ENCODE data around the gene IFI27L1.
A peak's percentile ranks its signal among the peaks of the same experiment; 100 is the strongest.

Gene IFI27L1

DNA sequence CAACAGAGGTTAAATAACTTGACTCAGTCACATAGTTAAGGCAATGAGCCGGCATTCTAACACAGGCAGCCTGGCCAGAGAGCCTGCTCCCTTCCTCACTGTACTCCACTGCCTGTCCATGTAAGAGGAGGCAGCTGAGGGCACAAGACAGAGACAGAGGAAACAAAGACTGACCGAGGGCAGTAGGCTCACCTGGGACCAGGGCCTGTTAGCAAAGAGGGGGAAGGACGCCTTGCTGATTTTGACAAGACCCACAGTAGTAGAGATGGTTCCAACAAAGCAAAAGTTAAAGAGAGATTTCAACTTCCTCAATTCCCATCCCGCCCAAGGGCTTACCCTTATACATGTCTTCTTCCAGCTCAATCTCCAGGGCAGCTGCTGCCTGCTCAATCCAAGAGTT, 28.4 kb upstream of the IFI27L1 start:
- Histone ChIP-seq H2AFZ (ENCODE audit: insufficient read depth, low read length, poor library complexity) (no peak overlapping the region), H3K79me1 (ENCODE audit: low read length) (no peaks in the 10 kb centered on the region), H3K27me3 (ENCODE audit: insufficient read depth, low read length) (no peaks in the 10 kb centered on the region), H3K27ac (ENCODE audit: low read depth, low read length) (no peak overlapping the region), H3K23ac (ENCODE audit: low read length) (no peak overlapping the region), H3K36me3 (ENCODE audit: control insufficient read depth in 1 of 2, insufficient read depth in 2 of 2, low read length in 2 of 2) (peaks cover 39 to 72% of the 10 kb centered on the region in 2 experiments), H3K4me3 (ENCODE audit: low read depth, low read length) (no peak overlapping the region), H3K14ac (ENCODE audit: low read length) (no peak overlapping the region), H3K79me2 (ENCODE audit: control insufficient read depth, insufficient read depth, low read length, poor library complexity) (no peaks in the 10 kb centered on the region), H4K12ac (ENCODE audit: low read depth, low read length) (no peak overlapping the region), H3K9ac (ENCODE audit: low read length) (no peak overlapping the region), H3K18ac (ENCODE audit: low read length) (no peak overlapping the region), H2BK120ac (ENCODE audit: insufficient read depth, low read length, poor library complexity) (no peak overlapping the region), H3K9me3 (ENCODE audit: insufficient read depth, low read depth, low read length) (no peaks in the 10 kb centered on the region), H2BK5ac (ENCODE audit: low read depth, low read length, poor library complexity) (no peak overlapping the region), H4K8ac (ENCODE audit: low read depth, low read length) (no peak overlapping the region), H3K4ac (ENCODE audit: low read depth, low read length) (no peak overlapping the region), H3K4me2 (ENCODE audit: low read length) (no peak overlapping the region), H2BK12ac (ENCODE audit: low read length) (no peak overlapping the region), H4K91ac (ENCODE audit: low read depth, low read length) (no peak overlapping the region), H2AK5ac (ENCODE audit: low read length) (no peak overlapping the region), H3K4me1 (ENCODE audit: control insufficient read depth in 1 of 2, insufficient read depth in 2 of 2, low read length in 2 of 2) (no peaks in the 10 kb centered on the region)
- no CpG with 5 or more reads among the region's 4 CpGs for WGBS (ENCODE audit: extremely low coverage, insufficient coverage, insufficient read length)
- DNase-seq = no peak

- no peak for DNase-seq
- H3K4me2 ChIP-seq (ENCODE audit: low read length) = no peak overlapping the region
- no peak overlapping the region for H4K91ac ChIP-seq (ENCODE audit: low read depth, low read length)
- H2BK120ac ChIP-seq (ENCODE audit: insufficient read depth, low read length, poor library complexity) = no peak overlapping the region
- no peaks in the 10 kb centered on the region for H3K27me3 ChIP-seq (ENCODE audit: insufficient read depth, low read length)
- no peak overlapping the region for H2AK5ac ChIP-seq (ENCODE audit: low read length)
- H2AFZ ChIP-seq (ENCODE audit: insufficient read depth, low read length, poor library complexity) = no peak overlapping the region
- no CpG with 5 or more reads among the region's 1 CpG for WGBS (ENCODE audit: extremely low coverage, insufficient coverage, insufficient read length)
- H2BK5ac ChIP-seq (ENCODE audit: low read depth, low read length, poor library complexity) = no peak overlapping the region
- no peaks in the 10 kb centered on the region for H3K4me1 ChIP-seq (ENCODE audit: control insufficient read depth in 1 of 2, insufficient read depth in 2 of 2, low read length in 2 of 2)
- H2BK12ac ChIP-seq (ENCODE audit: low read length) = no peak overlapping the region
- H3K9ac ChIP-seq (ENCODE audit: low read length) = no peak overlapping the region
- no peaks in the 10 kb centered on the region for H3K79me2 ChIP-seq (ENCODE audit: control insufficient read depth, insufficient read depth, low read length, poor library complexity)
- no peaks in the 10 kb centered on the region for H3K9me3 ChIP-seq (ENCODE audit: insufficient read depth, low read depth, low read length)
- H3K4ac ChIP-seq (ENCODE audit: low read depth, low read length) = no peak overlapping the region
- no peak overlapping the region for H3K27ac ChIP-seq (ENCODE audit: low read depth, low read length)
- H3K79me1 ChIP-seq (ENCODE audit: low read length) = no peaks in the 10 kb centered on the region
- H3K14ac ChIP-seq (ENCODE audit: low read length) = no peak overlapping the region
- H3K18ac ChIP-seq (ENCODE audit: low read length) = no peak overlapping the region
- H3K36me3 ChIP-seq (ENCODE audit: control insufficient read depth in 1 of 2, insufficient read depth in 2 of 2, low read length in 2 of 2) = peaks cover 31 to 68% of the 10 kb centered on the region in 2 experiments
- H3K23ac ChIP-seq (ENCODE audit: low read length) = no peak overlapping the region
- H3K4me3 ChIP-seq (ENCODE audit: low read depth, low read length) = peak overlapping the region; percentile 8
- H4K12ac ChIP-seq (ENCODE audit: low read depth, low read length) = no peak overlapping the region
- H4K8ac ChIP-seq (ENCODE audit: low read depth, low read length) = no peak overlapping the region
Observed at GRCh38 chr14:94054401-94054800, 26.7 kb upstream of the IFI27L1 start.

GRCh38 chr14:94054936-94055335, 26.2 kb upstream of the IFI27L1 start:
- Histone ChIP-seq H3K9ac (ENCODE audit: low read length) (no peak overlapping the region), H3K18ac (ENCODE audit: low read length) (no peak overlapping the region), H3K27me3 (ENCODE audit: insufficient read depth, low read length) (no peaks in the 10 kb centered on the region), H3K79me2 (ENCODE audit: control insufficient read depth, insufficient read depth, low read length, poor library complexity) (no peaks in the 10 kb centered on the region), H4K8ac (ENCODE audit: low read depth, low read length) (no peak overlapping the region), H2AK5ac (ENCODE audit: low read length) (no peak overlapping the region), H2BK5ac (ENCODE audit: low read depth, low read length, poor library complexity) (no peak overlapping the region), H3K27ac (ENCODE audit: low read depth, low read length) (no peak overlapping the region), H3K36me3 (ENCODE audit: control insufficient read depth in 1 of 2, insufficient read depth in 2 of 2, low read length in 2 of 2) (peaks cover 32 to 66% of the 10 kb centered on the region in 2 experiments), H3K23ac (ENCODE audit: low read length) (no peak overlapping the region), H3K79me1 (ENCODE audit: low read length) (no peaks in the 10 kb centered on the region), H3K4ac (ENCODE audit: low read depth, low read length) (no peak overlapping the region), H4K91ac (ENCODE audit: low read depth, low read length) (no peak overlapping the region), H3K9me3 (ENCODE audit: insufficient read depth, low read depth, low read length) (no peaks in the 10 kb centered on the region), H2BK120ac (ENCODE audit: insufficient read depth, low read length, poor library complexity) (no peak overlapping the region), H3K4me1 (ENCODE audit: control insufficient read depth in 1 of 2, insufficient read depth in 2 of 2, low read length in 2 of 2) (no peaks in the 10 kb centered on the region), H2BK12ac (ENCODE audit: low read length) (no peak overlapping the region), H3K14ac (ENCODE audit: low read length) (no peak overlapping the region), H3K4me2 (ENCODE audit: low read length) (no peak overlapping the region), H2AFZ (ENCODE audit: insufficient read depth, low read length, poor library complexity) (no peak overlapping the region), H3K4me3 (ENCODE audit: low read depth, low read length) (no peak overlapping the region), H4K12ac (ENCODE audit: low read depth, low read length) (no peak overlapping the region)
- WGBS (ENCODE audit: extremely low coverage, insufficient coverage, insufficient read length) = no CpG with 5 or more reads among the region's 7 CpGs
- DNase-seq = no peak

DNA sequence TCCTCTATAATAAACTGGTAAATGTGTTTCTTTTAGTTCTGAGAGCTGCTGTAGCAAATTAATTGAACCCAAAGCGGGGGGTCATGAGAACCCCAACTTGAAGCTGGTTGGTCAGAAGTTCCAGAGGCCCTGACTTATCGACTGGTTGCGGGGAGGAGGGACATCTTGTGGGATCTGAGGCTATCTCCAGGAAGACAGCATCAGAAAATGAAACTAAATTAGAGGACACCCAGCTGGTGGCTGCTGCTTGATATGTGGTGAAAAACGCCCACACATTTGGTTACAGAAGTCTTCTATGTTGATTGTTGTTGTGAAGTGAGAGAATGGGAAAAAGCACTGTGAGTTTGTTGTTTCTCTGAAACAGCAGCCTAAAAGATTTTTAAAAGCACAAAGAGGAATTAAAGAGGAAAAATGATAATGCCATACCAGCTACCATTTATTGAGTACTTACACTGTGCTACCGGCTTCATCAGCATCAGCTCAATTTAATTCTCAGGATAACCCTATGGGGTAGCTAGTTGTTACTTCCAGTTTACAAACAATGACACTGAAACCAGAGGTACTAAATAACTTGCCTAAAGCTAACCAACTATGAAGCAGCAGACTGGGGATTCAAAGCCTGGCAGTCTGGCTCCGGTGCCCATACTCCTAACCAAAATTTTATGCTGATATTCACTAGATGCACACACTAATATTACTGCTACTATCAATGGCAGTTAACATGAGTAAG, 24.4 kb upstream of the IFI27L1 start:
- Histone ChIP-seq H3K4me3 (ENCODE audit: low read depth, low read length) (no peak overlapping the region), H4K91ac (ENCODE audit: low read depth, low read length) (no peak overlapping the region), H4K8ac (ENCODE audit: low read depth, low read length) (no peak overlapping the region), H3K23ac (ENCODE audit: low read length) (no peak overlapping the region), H3K27ac (ENCODE audit: low read depth, low read length) (no peak overlapping the region), H3K27me3 (ENCODE audit: insufficient read depth, low read length) (no peaks in the 10 kb centered on the region), H2AK5ac (ENCODE audit: low read length) (no peak overlapping the region), H3K4ac (ENCODE audit: low read depth, low read length) (no peak overlapping the region), H3K18ac (ENCODE audit: low read length) (no peak overlapping the region), H2BK12ac (ENCODE audit: low read length) (no peak overlapping the region), H4K12ac (ENCODE audit: low read depth, low read length) (no peak overlapping the region), H3K9me3 (ENCODE audit: insufficient read depth, low read depth, low read length) (no peaks in the 10 kb centered on the region), H3K79me1 (ENCODE audit: low read length) (no peaks in the 10 kb centered on the region), H3K79me2 (ENCODE audit: control insufficient read depth, insufficient read depth, low read length, poor library complexity) (no peaks in the 10 kb centered on the region), H3K4me2 (ENCODE audit: low read length) (no peak overlapping the region), H2BK120ac (ENCODE audit: insufficient read depth, low read length, poor library complexity) (no peak overlapping the region), H3K4me1 (ENCODE audit: control insufficient read depth in 1 of 2, insufficient read depth in 2 of 2, low read length in 2 of 2) (no peaks in the 10 kb centered on the region), H3K36me3 (ENCODE audit: control insufficient read depth in 1 of 2, insufficient read depth in 2 of 2, low read length in 2 of 2) (peaks cover 27 to 65% of the 10 kb centered on the region in 2 experiments), H2BK5ac (ENCODE audit: low read depth, low read length, poor library complexity) (no peak overlapping the region), H2AFZ (ENCODE audit: insufficient read depth, low read length, poor library complexity) (no peak overlapping the region), H3K14ac (ENCODE audit: low read length) (no peak overlapping the region), H3K9ac (ENCODE audit: low read length) (no peak overlapping the region)
- WGBS (ENCODE audit: extremely low coverage, insufficient coverage, insufficient read length) = no CpG with 5 or more reads among the region's 6 CpGs
- DNase-seq = no peak

All from trophoblast cell (in vitro differentiated cells and primary cell).